Hepatocyte (in vitro differentiated cells): Measurements from ENCODE around the gene NRCAM. TPM values are rescaled to one million over a fixed set of nuclear protein-coding genes. Genes with fewer than 3 reads are reported as not detected.
"Not testable (repeated sequence)": the region's sequence is repeated elsewhere in the genome, so short reads cannot be mapped to it uniquely, and the experiment has no call there.

Source experiments
- DNase-seq: peaks from one replicate; pipeline ENCODE4 v3.0.0-alpha.2; 2016; ENCODE audit warnings: low spot score
- H2AFZ ChIP-seq: fragments of 200-600 bp; sonication (generic); 2 replicates; pipeline ENCODE4 v1.6.0; 2016; ENCODE audit warnings: antibody characterized with exemption, mild to moderate bottlenecking
- H3K27ac ChIP-seq: fragments of 200-600 bp; sonication (generic); 2 replicates; pipeline ENCODE4 v1.5.1; 2016; ENCODE audit warnings: mild to moderate bottlenecking
- H3K27me3 ChIP-seq: fragments of 200-600 bp; sonication (generic); 2 replicates; pipeline ENCODE4 v1.6.1; 2016
- H3K36me3 ChIP-seq: fragments of 200-600 bp; sonication (generic); replicated peaks from 2 replicates; pipeline ENCODE4 v1.5.1; 2016; ENCODE audit warnings: low read depth; ENCODE audit not compliant: insufficient read depth
- H3K4me1 ChIP-seq: fragments of 200-600 bp; sonication (generic); 2 replicates; pipeline ENCODE4 v1.5.1; 2016; ENCODE audit warnings: mild to moderate bottlenecking, moderate library complexity; ENCODE audit not compliant: insufficient read depth
- H3K4me2 ChIP-seq: fragments of 200-600 bp; sonication (generic); 2 replicates; pipeline ENCODE4 v1.6.0; 2016
- H3K4me3 ChIP-seq: fragments of 200-600 bp; sonication (generic); 2 replicates; pipeline ENCODE4 v1.5.1; 2016; ENCODE audit warnings: mild to moderate bottlenecking
- H3K79me2 ChIP-seq: fragments of 200-600 bp; sonication (generic); 2 replicates; pipeline ENCODE4 v1.6.0; 2017; ENCODE audit warnings: mild to moderate bottlenecking
- H3K9me2 ChIP-seq: fragments of 200-600 bp; sonication (generic); replicated peaks from 2 replicates; pipeline ENCODE4 v1.6.0; 2017; ENCODE audit warnings: mild to moderate bottlenecking; ENCODE audit not compliant: insufficient read depth
- H3K9me3 ChIP-seq: fragments of 200-600 bp; sonication (generic); 2 replicates; pipeline ENCODE4 v1.5.1; 2016; ENCODE audit warnings: low read depth, mild to moderate bottlenecking
- H4K20me1 ChIP-seq: fragments of 200-600 bp; sonication (generic); 2 replicates; pipeline ENCODE4 v1.6.0; 2016; ENCODE audit warnings: mild to moderate bottlenecking; ENCODE audit not compliant: insufficient read depth, poor library complexity, severe bottlenecking
- CTCF ChIP-seq: fragments of 200-600 bp; sonication (generic); IDR thresholded peaks from 2 replicates; pipeline ENCODE4 v1.5.1; 2016; ENCODE audit warnings: antibody characterized with exemption, mild to moderate bottlenecking; ENCODE audit not compliant: poor library complexity
- EZH2 ChIP-seq: fragments of 200-600 bp; sonication (generic); IDR thresholded peaks from 2 replicates; pipeline ENCODE4 v1.6.1; 2016; ENCODE audit warnings: antibody characterized with exemption, mild to moderate bottlenecking, borderline replicate concordance
- EZH2phosphoT487 ChIP-seq: fragments of 200-600 bp; sonication (generic); IDR thresholded peaks from one replicate; pipeline ENCODE4 v1.6.1; 2018; ENCODE audit warnings: antibody characterized with exemption, mild to moderate bottlenecking, low read depth, moderate library complexity; ENCODE audit not compliant: unreplicated experiment, severe bottlenecking
- WGBS: methylation state at CpG from one replicate; pipeline ENCODE4 v1.1.6; 2016; ENCODE audit warnings: low lambda C conversion rate; ENCODE audit errors: missing lambda C conversion rate; 5-methylcytosine and 5-hydroxymethylcytosine counted together
- polyA plus RNA-seq: library from polyadenylated mRNA; unstranded; fragments of >200 nt; fragmentation: Nextera tagmentation; extraction: Ambion mirVana; gene quantifications from 2 replicates; pipeline ENCODE4 v1.2.1, GENCODE V29; 2016
- total RNA-seq: library from RNA; depleted of rRNA; stranded (reverse); fragments of >200 nt; gene quantifications from 2 replicates; pipeline ENCODE4 v1.2.3, GENCODE V29; 2014

Gene NRCAM
- 34.4 and 41.5 TPM in 2 replicates for total RNA-seq
- polyA plus RNA-seq, result 6.4 and 16.0 TPM in 2 replicates

- Histone ChIP-seq H2AFZ (peak within 1 kb of the TSS; percentile 57), H3K4me3 (peak within 1 kb of the TSS; percentile 83), H3K27ac (peak within 1 kb of the TSS; percentile 44), H3K9me3 (no peaks in the 10 kb centered on the region), H3K27me3 (peaks cover 39% of the 10 kb centered on the region), H3K36me3 (no peaks in the 10 kb centered on the region), H3K4me1 (no peaks in the 10 kb centered on the region), H3K79me2 (peaks cover 14% of the 10 kb centered on the region), H4K20me1 (no peaks in the 10 kb centered on the region), H3K9me2 (no peaks in the 10 kb centered on the region), H3K4me2 (peak within 1 kb of the TSS; percentile 96)
- TF ChIP-seq EZH2 (no peak), CTCF (no peak), EZH2phosphoT487 (no peak)
- DNase-seq, result peak; percentile 88
- WGBS, result 1% methylated on average over 33 of the region's 81 CpGs
Measured at GRCh38 chr7:108455998-108456677, at the start of gene NRCAM. Gene NRCAM (minus strand): TSS chr7:108456436. CDS start chr7:108240064, 216,372 bp downstream.

GRCh38 chr7:108504576-108504975 lies 48.3 kb upstream of the NRCAM start:
- not testable (repeated sequence) for DNase-seq, H3K4me2 ChIP-seq, H3K9me2 ChIP-seq, H3K4me1 ChIP-seq, H3K4me3 ChIP-seq, H3K27ac ChIP-seq, H4K20me1 ChIP-seq, H3K36me3 ChIP-seq, H3K27me3 ChIP-seq, H2AFZ ChIP-seq, H3K9me3 ChIP-seq
- peaks cover 16% of the 10 kb centered on the region for H3K79me2 ChIP-seq
- WGBS, result 93% methylated on average over 3 of the region's 3 CpGs

GRCh38 chr7:108503112-108504026 lies 47.1 kb upstream of the NRCAM start:
- 72% methylated on average over 5 of the region's 5 CpGs for WGBS
- Histone ChIP-seq H3K27me3 (no peaks in the 10 kb centered on the region), H3K4me1 (no peaks in the 10 kb centered on the region), H2AFZ (no peak overlapping the region), H3K36me3 (peaks cover 4% of the 10 kb centered on the region), H3K27ac (peak overlapping the region; percentile 38), H3K9me2 (no peaks in the 10 kb centered on the region), H4K20me1 (no peaks in the 10 kb centered on the region), H3K4me2 (no peak overlapping the region), H3K9me3 (no peaks in the 10 kb centered on the region), H3K79me2 (peaks cover 16% of the 10 kb centered on the region), H3K4me3 (no peak overlapping the region)
- peak; percentile 5 for DNase-seq
- TF ChIP-seq CTCF, result no peak
- no peak for TF ChIP-seq EZH2phosphoT487
- no peak for TF ChIP-seq EZH2

- H3K9me3 ChIP-seq, result no peaks in the 10 kb centered on the region
- 92% methylated on average over 1 of the region's 1 CpG for WGBS
- H3K36me3 ChIP-seq, result no peaks in the 10 kb centered on the region
- DNase-seq, result no peak
- H3K4me3 ChIP-seq, result no peak overlapping the region
- H3K79me2 ChIP-seq, result peaks cover 1% of the 10 kb centered on the region
- H3K27me3 ChIP-seq, result no peaks in the 10 kb centered on the region
- no peaks in the 10 kb centered on the region for H4K20me1 ChIP-seq
- H2AFZ ChIP-seq, result no peak overlapping the region
- no peaks in the 10 kb centered on the region for H3K9me2 ChIP-seq
- H3K27ac ChIP-seq, result no peak overlapping the region
- TF ChIP-seq EZH2 (no peak), EZH2phosphoT487 (no peak), CTCF (no peak)
- no peaks in the 10 kb centered on the region for H3K4me1 ChIP-seq
- H3K4me2 ChIP-seq, result no peak overlapping the region
Measured at GRCh38 chr7:108499566-108499965, 43.3 kb upstream of the NRCAM start.
